ENCODE results near the gene DLX2.

GRCh38 chr2:172079416-172079815 is 23.3 kb downstream of the DLX2 start:
- TF ChIP-seq EP300 (IDR thresholded peaks at IDR 0.05; ENCODE audit: borderline replicate concordance in 1 of 2, control insufficient read depth in 1 of 2, low read depth in 2 of 2, low read length in 2 of 2) (no peak), KDM1A (IDR thresholded peaks at IDR 0.05; ENCODE audit: borderline replicate concordance) (no peak), BHLHE40 (IDR thresholded peaks at IDR 0.05; ENCODE audit: borderline replicate concordance in 1 of 2, low read depth in 2 of 2, low read length in 1 of 2) (no peak), ELK1 (IDR thresholded peaks at IDR 0.05; ENCODE audit: low read depth, low read length) (no peak), ZNF217 (IDR thresholded peaks at IDR 0.05) (no peak), EZH2 (IDR thresholded peaks at IDR 0.05; ENCODE audit: borderline replicate concordance, control insufficient read depth, low read depth, low read length) (no peak), SUPT20H (IDR thresholded peaks at IDR 0.05; ENCODE audit: borderline replicate concordance, control insufficient read depth, low read depth, low read length) (no peak), RAD21 (IDR thresholded peaks at IDR 0.05; ENCODE audit: insufficient read depth, low read depth, low read length) (no peak), ZNF274 (IDR thresholded peaks at IDR 0.05; ENCODE audit: insufficient read depth, insufficient read length) (no peak), NFYB (IDR thresholded peaks at IDR 0.05; ENCODE audit: insufficient read depth, low read depth, low read length) (no peak), NFIC (IDR thresholded peaks at IDR 0.05; ENCODE audit: low read depth, low read length) (no peak), ATF2 (IDR thresholded peaks at IDR 0.05; ENCODE audit: low read length) (no peak)
- TF ChIP-seq, protein P1, sequence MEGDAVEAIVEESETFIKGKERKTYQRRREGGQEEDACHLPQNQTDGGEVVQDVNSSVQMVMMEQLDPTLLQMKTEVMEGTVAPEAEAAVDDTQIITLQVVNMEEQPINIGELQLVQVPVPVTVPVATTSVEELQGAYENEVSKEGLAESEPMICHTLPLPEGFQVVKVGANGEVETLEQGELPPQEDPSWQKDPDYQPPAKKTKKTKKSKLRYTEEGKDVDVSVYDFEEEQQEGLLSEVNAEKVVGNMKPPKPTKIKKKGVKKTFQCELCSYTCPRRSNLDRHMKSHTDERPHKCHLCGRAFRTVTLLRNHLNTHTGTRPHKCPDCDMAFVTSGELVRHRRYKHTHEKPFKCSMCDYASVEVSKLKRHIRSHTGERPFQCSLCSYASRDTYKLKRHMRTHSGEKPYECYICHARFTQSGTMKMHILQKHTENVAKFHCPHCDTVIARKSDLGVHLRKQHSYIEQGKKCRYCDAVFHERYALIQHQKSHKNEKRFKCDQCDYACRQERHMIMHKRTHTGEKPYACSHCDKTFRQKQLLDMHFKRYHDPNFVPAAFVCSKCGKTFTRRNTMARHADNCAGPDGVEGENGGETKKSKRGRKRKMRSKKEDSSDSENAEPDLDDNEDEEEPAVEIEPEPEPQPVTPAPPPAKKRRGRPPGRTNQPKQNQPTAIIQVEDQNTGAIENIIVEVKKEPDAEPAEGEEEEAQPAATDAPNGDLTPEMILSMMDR (IDR thresholded peaks at IDR 0.05 in 2 of 3, conservative IDR thresholded peaks at IDR 0.05 in 1 of 3; ENCODE audit: control insufficient read depth in 2 of 3, extremely low read depth in 1 of 3, insufficient read depth in 1 of 3, low read depth in 3 of 3, low read length in 3 of 3) = no peak
